ENCODE measurements around the gene LPIN2. TPM values are rescaled to one million over a fixed set of nuclear protein-coding genes. Genes with fewer than 3 reads are reported as not detected.

LPIN2 gene
- total RNA-seq, 1 experiment from 2014 or later = 31.6 TPM

DNA sequence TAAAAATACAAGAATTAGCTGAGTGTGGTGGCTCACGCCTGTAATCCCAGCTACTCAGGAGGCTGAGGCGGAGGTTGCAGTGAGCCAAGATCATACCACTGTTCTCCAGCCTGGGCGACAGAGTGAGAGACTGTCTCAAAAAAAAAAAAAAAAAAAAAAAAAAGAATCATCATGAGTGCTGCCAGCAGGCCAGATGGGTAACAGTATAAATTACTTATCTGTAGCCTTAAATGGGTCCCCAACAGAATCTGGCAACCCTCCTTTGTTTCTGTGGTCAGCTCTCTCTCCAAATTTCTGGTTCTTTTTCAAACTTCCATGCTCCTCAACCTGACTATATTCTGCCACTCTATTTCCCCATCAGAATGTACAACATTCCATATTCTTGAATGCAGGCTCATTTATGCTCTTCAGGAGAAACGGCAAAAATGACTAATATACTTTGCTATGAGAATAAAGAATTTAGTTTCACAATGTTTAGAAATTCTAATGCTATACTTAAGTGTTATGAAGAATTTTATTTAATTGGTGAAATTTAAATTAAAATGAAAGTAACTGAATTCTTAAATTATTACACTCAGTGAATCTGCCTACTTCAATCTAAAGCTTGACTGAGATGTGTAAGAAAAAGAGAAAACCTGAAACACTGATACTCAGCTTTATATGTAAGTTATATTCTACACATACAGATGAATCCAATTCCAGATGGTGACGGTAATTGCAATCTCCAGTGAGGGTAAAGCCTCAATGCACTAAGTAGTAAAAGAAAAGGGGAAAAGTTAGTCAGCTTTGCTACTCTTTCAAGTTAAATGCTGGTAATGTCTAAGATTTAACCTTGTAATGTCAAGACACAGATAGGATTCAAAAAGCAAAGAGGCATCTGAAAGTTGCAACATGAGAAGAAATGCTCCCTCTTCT is 24.8 kb downstream of the LPIN2 start:
- DNase-seq (ENCODE audit: low read depth) = no peak
- in situ Hi-C loops (cut with HindIII; ENCODE audit: low pct_unique_long_range_greater_than_20kb, low sequenced_read_pairs) = no loop called here

DNA sequence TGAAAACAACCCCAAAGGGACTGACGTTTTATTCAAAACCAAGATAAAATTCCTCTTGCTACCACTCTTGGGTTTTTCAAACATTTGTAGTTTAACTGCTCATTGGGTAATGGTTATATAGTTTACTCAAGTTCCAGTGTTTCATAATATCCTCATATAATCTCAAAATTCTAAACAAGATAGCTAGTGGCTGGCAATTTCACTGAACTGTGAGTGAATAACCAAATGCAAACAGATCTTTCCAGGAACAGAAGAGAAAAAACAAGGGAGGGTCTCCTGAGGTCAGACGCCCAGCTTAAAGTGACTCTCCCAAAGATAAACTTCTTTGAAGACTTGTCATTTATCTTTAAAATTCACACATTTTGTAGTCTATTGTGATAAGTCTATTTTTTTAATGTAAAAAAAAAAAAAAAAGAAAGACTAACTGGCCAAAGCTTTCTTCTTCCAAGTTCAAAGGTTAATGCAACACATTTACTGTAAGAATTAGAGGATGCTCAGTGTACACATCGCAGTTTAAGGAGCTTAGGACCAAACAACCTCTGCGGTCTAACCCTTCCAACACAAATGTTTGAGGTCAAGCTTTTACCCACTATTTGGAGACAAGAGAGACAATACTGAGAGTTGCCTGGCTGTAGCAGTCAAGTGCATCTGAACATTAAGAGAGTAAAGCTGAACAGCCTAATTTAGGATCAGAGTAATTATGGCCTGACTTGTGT is 26.6 kb downstream of the LPIN2 start:
- DNase-seq (ENCODE audit: low read depth) = no peak
- in situ Hi-C loops (cut with HindIII; ENCODE audit: low pct_unique_long_range_greater_than_20kb, low sequenced_read_pairs) = no loop called here

DNA sequence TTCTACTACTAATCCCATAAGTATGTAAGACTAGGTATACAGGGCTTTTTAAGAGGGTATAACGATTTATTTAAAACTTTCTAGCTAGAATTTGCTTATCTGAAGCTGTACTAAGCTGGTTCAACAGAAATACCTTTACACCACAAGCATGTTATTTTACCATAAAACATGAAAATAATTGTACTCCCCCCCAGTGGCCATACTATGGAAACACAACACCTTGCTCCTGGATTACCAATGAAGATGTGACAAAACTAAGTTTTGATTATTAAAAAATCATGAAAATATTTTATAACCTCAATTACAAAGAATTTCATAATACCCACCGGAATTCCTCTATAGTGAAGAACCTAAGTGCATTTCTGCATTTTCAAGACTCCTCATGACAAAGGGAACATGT is 27.3 kb downstream of the LPIN2 start:
- peak; percentile 45 for DNase-seq (ENCODE audit: low read depth)
- in situ Hi-C loops (cut with HindIII; ENCODE audit: low pct_unique_long_range_greater_than_20kb, low sequenced_read_pairs) = no loop called here

DNA sequence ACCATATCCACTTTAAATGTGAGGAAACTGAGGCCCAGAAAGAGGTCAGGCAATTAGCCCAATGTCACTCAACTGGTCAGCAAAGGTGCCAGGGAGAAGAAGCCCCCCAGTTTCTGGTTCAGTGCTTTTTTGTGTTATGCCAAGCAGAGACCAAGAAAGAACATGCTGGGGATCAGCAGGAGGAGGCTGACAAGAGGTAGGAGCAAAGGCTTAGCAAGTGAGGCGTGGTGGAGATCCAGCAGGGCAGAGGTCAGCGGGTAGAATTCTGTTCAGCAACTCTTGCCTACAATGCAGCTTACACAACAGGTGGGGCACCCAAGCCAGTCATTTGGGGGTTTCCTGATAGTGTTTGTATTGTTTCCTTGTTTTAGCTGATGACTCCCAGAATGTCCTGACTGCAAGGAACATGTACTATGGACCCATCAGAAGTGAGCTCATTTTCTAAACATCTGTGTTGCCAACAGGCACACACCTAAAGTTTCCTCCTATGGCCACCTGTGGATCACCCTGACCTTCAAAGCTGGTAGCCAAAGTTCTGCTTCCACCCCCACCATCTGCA is 28.2 kb downstream of the LPIN2 start:
- in situ Hi-C loops (cut with HindIII; ENCODE audit: low pct_unique_long_range_greater_than_20kb, low sequenced_read_pairs) = no loop called here
- peak; percentile 79 for DNase-seq (ENCODE audit: low read depth)

DNA sequence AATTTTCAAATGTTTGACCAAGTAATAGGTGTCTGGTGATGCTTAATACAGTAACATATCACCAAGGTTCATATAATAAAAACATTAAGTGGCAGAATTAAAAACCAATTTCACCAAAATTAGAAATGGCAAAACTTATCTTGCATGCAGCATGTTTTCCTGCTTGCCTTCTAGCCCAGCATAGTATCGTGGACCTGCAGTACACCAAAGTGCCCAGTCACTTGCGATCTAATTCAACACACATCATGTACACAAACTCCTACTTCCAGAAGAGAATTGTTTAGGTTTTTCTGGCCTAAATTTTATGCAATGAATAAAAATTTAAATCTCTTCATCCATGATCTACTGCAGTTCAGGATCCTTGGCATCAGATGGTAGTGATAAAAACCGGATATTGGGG is 28.9 kb downstream of the LPIN2 start:
- in situ Hi-C loops (cut with HindIII; ENCODE audit: low pct_unique_long_range_greater_than_20kb, low sequenced_read_pairs) = no loop called here
- DNase-seq (ENCODE audit: low read depth) = no peak

DNA sequence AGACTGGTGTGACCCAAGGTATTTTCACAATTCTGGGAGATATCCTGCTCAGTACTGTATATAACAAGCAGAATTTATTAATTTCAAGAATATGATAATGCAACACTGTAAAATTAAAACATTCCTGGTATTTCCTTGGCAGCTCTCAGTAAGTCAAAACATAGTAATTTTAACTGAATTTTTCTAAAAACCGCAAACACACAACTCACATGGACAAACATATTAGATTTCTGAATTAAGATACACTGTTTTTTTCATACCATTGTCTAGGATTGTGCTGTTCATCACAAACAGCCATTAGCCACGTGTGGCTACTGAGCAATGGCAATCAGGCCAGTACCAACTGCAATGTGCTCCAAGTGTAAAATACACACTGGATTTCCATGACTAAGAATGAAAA is 29.6 kb downstream of the LPIN2 start:
- DNase-seq (ENCODE audit: low read depth) = no peak
- in situ Hi-C loops (cut with HindIII; ENCODE audit: low pct_unique_long_range_greater_than_20kb, low sequenced_read_pairs) = no loop called here

DNA sequence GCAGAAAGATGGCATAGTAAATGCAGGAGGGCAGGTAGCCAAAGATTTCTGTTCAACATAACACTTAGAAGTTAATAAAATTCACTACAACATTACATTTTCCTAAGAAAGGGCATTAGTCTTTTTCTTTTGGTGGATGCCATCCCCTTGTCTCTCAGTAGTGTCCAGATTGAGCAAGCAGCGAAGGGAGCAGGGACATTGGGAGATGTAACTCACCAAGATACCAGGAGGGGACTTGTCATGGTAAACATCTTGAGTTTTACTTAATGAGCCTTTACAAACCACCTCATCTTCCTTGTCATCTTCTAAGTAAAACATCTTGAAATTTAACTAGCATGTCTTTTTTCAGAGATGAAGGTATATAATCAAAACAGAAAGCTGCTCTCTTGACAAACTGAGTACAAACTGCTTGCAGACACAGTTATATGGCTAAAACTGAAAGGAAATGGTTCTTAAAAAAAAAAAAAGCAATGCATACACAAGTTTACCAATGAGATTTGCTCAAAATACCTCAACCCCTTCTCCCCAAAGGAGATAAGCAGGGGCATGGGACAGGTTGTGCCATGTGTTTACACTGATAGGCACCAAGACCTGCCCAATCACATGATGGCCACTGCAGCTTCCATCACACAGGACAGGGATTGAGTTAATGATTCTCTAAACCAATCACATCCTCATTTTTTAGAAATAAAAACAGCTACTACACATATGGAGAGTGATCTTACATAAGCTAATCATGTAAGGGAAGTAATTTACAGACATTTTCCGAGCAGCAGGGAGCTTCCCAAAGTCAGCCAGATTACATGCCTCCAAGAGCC is 30.3 kb downstream of the LPIN2 start:
- DNase-seq (ENCODE audit: low read depth) = peak; percentile 59
- in situ Hi-C loops (cut with HindIII; ENCODE audit: low pct_unique_long_range_greater_than_20kb, low sequenced_read_pairs) = no loop called here

DNA sequence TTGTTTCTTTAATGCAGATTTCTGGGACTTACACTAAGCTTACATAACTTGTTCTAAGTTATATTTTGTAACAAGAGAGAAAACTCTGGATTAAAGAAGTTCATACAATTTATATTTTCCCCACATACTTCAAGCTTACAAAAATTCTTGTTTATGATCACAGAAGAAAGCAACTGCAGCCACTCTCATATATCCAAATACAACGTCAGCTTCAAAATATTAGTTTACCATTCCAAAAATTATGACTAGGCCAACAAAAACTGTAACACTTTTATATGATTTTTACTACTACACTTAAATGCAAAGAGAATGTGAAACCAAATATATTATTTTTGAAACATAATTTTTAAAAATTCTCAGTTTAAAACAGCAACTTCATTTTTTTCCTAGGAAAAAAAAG is 30.9 kb downstream of the LPIN2 start:
- in situ Hi-C loops (cut with HindIII; ENCODE audit: low pct_unique_long_range_greater_than_20kb, low sequenced_read_pairs) = no loop called here

DNA sequence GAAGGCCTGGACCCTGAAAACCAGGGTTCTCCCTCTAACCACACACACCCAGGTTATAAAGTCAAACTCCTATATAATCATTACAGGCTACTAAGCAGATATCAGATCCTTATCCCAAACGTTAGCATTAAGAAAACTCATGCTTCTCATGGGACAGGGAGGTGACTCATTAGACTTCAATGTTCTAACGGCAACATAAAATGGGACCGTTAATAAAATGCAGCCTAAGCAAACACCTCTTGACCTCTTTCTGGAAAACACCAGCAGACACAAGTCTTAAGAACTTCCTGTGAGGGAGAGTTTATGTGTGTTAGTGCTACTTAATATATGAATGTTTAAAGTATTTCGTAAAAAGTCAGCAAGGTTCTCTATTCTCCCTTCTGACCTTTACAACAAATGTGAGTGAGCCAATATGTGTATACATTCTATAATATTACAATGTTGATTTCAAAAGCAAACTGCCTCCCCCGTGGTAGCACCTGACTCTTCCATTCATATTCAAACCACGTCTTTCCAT is 31.7 kb downstream of the LPIN2 start:
- in situ Hi-C loops (cut with HindIII; ENCODE audit: low pct_unique_long_range_greater_than_20kb, low sequenced_read_pairs) = no loop called here

More for the DNA sequence above, 30.9 kb downstream of the LPIN2 start:
- no peak for DNase-seq (ENCODE audit: low read depth)

DNA sequence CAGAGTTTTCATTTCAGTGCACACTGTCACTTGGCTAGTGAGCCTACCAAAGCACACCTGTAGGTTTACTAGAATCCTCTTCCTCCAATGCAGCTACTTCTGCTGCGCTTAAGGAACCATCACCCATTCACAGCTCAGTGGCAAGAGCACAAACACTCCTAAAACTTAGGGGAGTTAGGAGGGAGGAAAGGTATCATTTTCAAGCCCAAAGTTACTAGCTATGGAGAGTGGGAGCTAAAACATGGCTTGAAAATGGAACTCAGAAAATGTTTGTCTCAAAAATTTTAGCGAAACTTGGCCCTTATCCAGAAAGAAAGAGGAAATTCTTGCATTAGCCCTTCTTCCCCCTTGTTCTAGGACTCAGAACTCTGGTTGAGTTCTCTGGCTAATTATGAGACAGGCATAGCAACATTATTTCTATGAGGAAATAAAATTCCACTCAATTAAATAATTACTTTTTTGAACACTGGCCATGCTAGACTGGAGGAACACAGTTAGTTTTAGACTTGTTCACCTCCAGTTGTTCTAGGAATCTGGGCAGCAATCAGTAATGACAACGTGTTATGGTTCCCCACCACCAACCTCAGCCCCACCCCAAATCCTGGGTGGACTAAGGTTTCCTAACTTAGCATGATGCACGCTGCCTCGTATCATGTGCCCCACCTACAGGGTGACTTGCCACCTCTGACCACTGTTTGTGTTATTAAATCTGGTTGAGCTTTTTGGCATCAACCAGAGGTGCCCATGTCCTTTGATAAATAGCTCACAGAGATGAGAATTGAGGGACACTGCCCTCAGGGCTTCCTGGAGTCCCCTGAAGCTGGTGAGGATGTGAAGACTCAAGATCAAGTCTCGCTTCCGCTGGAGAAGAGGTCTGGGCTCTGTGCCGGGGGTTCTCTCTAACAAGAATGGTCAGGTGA is 32.8 kb downstream of the LPIN2 start:
- DNase-seq (ENCODE audit: low read depth) = peak; percentile 85

More for the DNA sequence above, 31.7 kb downstream of the LPIN2 start:
- peak; percentile 87 for DNase-seq (ENCODE audit: low read depth)

DNA sequence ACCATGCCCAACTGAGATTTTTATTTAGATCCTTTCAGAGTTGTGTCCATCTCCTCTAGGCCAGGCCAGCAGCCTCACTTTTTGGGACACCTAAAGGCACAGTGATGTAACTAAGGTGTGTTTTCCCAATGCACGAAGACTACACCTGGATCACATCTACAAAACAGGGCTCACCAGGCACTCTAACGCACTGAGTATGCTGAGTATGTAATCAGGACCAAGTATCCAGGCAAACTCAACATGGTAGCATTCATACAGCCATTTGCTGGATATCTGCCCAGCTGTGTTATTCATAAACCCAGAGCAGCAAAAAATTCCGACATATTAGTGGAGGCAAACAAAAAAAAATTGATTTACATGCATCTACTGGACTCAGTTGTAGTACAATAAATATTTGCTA is 33.8 kb downstream of the LPIN2 start:
- peak; percentile 18 for DNase-seq (ENCODE audit: low read depth)
- in situ Hi-C loops (cut with HindIII; ENCODE audit: low pct_unique_long_range_greater_than_20kb, low sequenced_read_pairs) = no loop called here

More for the DNA sequence above, 32.8 kb downstream of the LPIN2 start:
- in situ Hi-C loops (cut with HindIII; ENCODE audit: low pct_unique_long_range_greater_than_20kb, low sequenced_read_pairs) = no loop called here

DNA sequence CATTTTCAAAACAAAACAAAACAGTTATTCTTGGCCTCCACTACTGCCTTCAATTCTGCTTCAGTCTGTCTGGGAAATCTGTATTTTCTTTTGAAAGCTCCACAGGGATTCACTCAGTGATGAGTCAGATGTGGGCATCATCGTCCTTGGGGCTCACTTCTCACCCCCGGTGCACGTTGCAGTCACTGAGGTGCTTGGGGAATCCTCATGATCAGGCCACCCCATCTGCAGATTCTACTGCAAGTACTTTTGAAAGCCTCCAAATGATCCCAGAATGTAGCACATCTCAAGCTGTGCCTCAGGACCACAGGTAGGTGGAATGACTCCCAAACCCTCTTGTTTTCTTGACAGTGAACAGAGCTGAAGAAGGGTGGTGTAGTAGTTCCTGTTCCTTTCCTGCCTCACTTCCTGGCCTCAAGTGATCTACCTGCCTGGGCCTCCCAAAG is 34.3 kb downstream of the LPIN2 start:
- DNase-seq (ENCODE audit: low read depth) = peak; percentile 63
- in situ Hi-C loops (cut with HindIII; ENCODE audit: low pct_unique_long_range_greater_than_20kb, low sequenced_read_pairs) = no loop called here

DNA sequence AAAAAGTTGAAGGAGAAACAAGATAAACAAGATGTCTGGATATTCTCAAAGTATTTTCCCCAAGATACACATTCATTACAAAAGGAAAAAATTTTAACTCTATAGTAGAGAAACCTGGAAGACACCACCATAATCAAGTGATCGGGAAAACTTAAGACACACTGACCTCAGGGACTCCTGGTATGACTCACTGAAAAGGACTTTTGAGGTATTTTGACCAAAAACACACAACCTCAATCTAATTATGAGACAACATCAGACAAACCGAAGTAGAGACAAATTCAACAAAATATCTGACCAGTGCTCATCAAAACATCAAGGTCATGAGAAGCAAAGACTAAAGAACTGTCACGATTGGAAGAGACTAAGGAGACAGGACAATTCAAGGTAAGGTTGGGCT is 34.7 kb downstream of the LPIN2 start:
- DNase-seq (ENCODE audit: low read depth) = no peak
- in situ Hi-C loops (cut with HindIII; ENCODE audit: low pct_unique_long_range_greater_than_20kb, low sequenced_read_pairs) = no loop called here

DNA sequence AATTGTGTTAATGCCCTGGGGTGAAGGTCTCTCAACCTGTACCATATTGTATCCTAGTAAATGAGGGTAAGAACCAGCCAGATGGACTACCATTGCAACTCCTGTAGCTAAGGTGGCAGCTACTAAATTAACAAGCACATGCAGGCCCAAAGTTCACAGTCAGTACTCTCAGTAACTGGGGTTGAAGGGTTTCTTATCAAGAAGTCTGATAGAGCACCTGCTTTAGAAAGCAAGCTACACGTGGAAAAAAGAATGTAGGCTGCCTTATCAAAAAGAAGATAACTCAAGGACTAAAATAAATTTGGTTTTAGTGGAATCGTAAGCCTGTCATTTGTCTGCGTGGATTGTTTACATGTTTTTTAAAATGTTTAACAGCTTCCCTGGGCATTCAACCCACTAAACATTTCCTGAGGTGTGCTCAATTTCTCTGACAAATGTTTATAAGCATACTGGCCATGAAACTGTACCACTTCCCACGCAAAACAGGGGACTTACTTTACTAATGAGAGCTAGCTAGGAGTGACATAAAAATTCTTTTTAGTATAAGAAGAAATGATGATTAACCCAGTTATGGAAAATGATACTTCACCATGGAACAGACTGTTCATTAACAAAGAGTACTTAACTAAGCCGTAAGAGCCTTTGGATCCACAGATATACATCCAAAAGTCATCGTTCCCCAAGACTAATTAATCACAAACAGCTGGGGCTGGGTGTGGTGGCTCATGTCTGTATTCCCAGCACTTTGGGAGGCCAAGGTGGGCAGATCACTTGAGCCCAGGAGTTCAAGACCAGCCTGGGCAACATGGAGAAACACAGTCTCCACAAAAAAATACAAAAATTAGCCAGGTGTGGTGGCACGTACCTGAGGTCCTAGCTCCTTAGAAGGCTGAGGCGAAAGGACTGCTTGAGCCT is 36.5 kb downstream of the LPIN2 start:
- DNase-seq (ENCODE audit: low read depth) = no peak
- in situ Hi-C loops (cut with HindIII; ENCODE audit: low pct_unique_long_range_greater_than_20kb, low sequenced_read_pairs) = no loop called here

DNA sequence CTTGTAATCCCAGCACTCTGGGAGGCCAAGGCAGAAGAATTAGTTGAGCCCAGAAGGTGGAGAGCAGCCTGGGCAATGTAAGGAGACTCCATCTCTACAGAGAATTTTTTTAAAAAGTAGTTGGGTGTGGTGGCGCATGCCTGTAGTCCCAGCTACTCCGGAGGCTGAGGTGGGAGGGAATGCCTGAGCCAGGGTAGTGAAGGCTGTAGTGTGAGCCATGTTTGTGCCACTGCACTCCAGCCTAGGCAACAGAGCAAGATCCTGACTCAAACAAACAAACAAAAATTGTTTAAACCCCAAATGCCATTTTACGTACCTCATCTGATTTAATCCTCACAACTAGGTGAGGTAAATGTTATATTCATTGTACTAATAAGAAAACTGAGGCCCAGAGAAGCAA is 38.2 kb downstream of the LPIN2 start:
- in situ Hi-C loops (cut with HindIII; ENCODE audit: low pct_unique_long_range_greater_than_20kb, low sequenced_read_pairs) = no loop called here
- no peak for DNase-seq (ENCODE audit: low read depth)
